ENCODE measurements around the gene NT5C1A. TPM values are rescaled to one million over a fixed set of nuclear protein-coding genes. Genes with fewer than 3 reads are reported as not detected.

The NT5C1A gene
- total RNA-seq, 1 donor from 2014 or later = 0.49 TPM

GRCh38 chr1:39681999-39682398 is 10.1 kb upstream of the NT5C1A start:
- no peaks in the 10 kb centered on the region for H3K36me3 ChIP-seq
- H3K27ac ChIP-seq = no peak overlapping the region
- ATAC-seq = no peak
- peaks cover 4% of the 10 kb centered on the region for H3K4me1 ChIP-seq
- no peaks in the 10 kb centered on the region for H3K9me3 ChIP-seq
- peaks cover 20% of the 10 kb centered on the region for H3K27me3 ChIP-seq
- no peak for DNase-seq
- intact Hi-C loops (cut with DNase I) = no loop called here
- TF ChIP-seq CTCF (IDR thresholded peaks at IDR 0.05) = no peak
- no peak overlapping the region for H3K4me3 ChIP-seq

GRCh38 chr1:39681294-39681693 is 9.4 kb upstream of the NT5C1A start:
- no peak for DNase-seq
- Histone ChIP-seq H3K9me3 (no peaks in the 10 kb centered on the region), H3K27me3 (peaks cover 20% of the 10 kb centered on the region), H3K36me3 (no peaks in the 10 kb centered on the region), H3K27ac (no peak overlapping the region), H3K4me3 (no peak overlapping the region), H3K4me1 (peaks cover 4% of the 10 kb centered on the region)
- ATAC-seq = no peak
- intact Hi-C loops (cut with DNase I) = no loop called here
- no peak for TF ChIP-seq CTCF (IDR thresholded peaks at IDR 0.05)

- no peak overlapping the region for H3K4me3 ChIP-seq
- H3K4me1 ChIP-seq = peaks cover 4% of the 10 kb centered on the region
- no peak overlapping the region for H3K27ac ChIP-seq
- intact Hi-C loops (cut with DNase I) = no loop called here
- TF ChIP-seq CTCF (IDR thresholded peaks at IDR 0.05) = no peak
- peaks cover 20% of the 10 kb centered on the region for H3K27me3 ChIP-seq
- DNase-seq = no peak
- no peaks in the 10 kb centered on the region for H3K36me3 ChIP-seq
- no peaks in the 10 kb centered on the region for H3K9me3 ChIP-seq
- no peak for ATAC-seq
Observed at GRCh38 chr1:39680751-39681150, 8.8 kb upstream of the NT5C1A start.

GRCh38 chr1:39679821-39680220 is 7.9 kb upstream of the NT5C1A start:
- DNase-seq (no peak), ATAC-seq (no peak)
- Histone ChIP-seq H3K36me3 (no peaks in the 10 kb centered on the region), H3K27ac (no peak overlapping the region), H3K27me3 (peaks cover 19% of the 10 kb centered on the region), H3K4me3 (no peak overlapping the region), H3K4me1 (peaks cover 4% of the 10 kb centered on the region), H3K9me3 (no peaks in the 10 kb centered on the region)
- no peak for TF ChIP-seq CTCF (IDR thresholded peaks at IDR 0.05)
- intact Hi-C loops (cut with DNase I) = no loop called here

- Histone ChIP-seq H3K27me3 (peaks cover 10% of the 10 kb centered on the region), H3K27ac (no peak overlapping the region), H3K9me3 (no peaks in the 10 kb centered on the region), H3K36me3 (no peaks in the 10 kb centered on the region), H3K4me1 (peaks cover 3% of the 10 kb centered on the region), H3K4me3 (no peak overlapping the region)
- no peak for DNase-seq
- no peak for TF ChIP-seq CTCF (IDR thresholded peaks at IDR 0.05)
- ATAC-seq = no peak
- intact Hi-C loops (cut with DNase I) = no loop called here
Observed at GRCh38 chr1:39678889-39679288, 7.0 kb upstream of the NT5C1A start.

- no peaks in the 10 kb centered on the region for H3K9me3 ChIP-seq
- no peak for TF ChIP-seq CTCF (IDR thresholded peaks at IDR 0.05)
- no peaks in the 10 kb centered on the region for H3K27me3 ChIP-seq
- no peak overlapping the region for H3K4me3 ChIP-seq
- intact Hi-C loops (cut with DNase I) = no loop called here
- H3K27ac ChIP-seq = no peak overlapping the region
- ATAC-seq (no peak), DNase-seq (no peak)
- no peaks in the 10 kb centered on the region for H3K36me3 ChIP-seq
- no peaks in the 10 kb centered on the region for H3K4me1 ChIP-seq
Observed at GRCh38 chr1:39677645-39678044, 5.7 kb upstream of the NT5C1A start.
